Body of pancreas (tissue), 4 donors: ENCODE results near the gene APBA2.
"Not testable (repeated sequence)": the region's sequence is repeated elsewhere in the genome, so short reads cannot be mapped to it uniquely, and the experiment has no call there.

Experiments
- CTCF ChIP-seq, 7 experiments: fragments of 450-650 bp in 4 of 7; fragments of 200-600 bp in 3 of 7; sonication (generic) in 3 of 7; IDR thresholded peaks; one replicate each; pipeline ENCODE4 v1.5.1; 2016 to 2019; ENCODE audit warnings: antibody characterized with exemption in 7 of 7
- POLR2A ChIP-seq, 3 donors: fragments of 450-650 bp; IDR thresholded peaks; one replicate each; pipeline ENCODE4 v1.6.1; 2016; ENCODE audit warnings: antibody characterized with exemption in 3 of 3, mild to moderate bottlenecking in 2 of 3

GRCh38 chr15:28843520-28843919, 42.3 kb upstream of the APBA2 start:
- not testable (repeated sequence) for TF ChIP-seq CTCF, POLR2A (IDR thresholded peaks at IDR 0.05)
